ENCODE measurements around the gene GATAD2B.

The GATAD2B gene

DNA sequence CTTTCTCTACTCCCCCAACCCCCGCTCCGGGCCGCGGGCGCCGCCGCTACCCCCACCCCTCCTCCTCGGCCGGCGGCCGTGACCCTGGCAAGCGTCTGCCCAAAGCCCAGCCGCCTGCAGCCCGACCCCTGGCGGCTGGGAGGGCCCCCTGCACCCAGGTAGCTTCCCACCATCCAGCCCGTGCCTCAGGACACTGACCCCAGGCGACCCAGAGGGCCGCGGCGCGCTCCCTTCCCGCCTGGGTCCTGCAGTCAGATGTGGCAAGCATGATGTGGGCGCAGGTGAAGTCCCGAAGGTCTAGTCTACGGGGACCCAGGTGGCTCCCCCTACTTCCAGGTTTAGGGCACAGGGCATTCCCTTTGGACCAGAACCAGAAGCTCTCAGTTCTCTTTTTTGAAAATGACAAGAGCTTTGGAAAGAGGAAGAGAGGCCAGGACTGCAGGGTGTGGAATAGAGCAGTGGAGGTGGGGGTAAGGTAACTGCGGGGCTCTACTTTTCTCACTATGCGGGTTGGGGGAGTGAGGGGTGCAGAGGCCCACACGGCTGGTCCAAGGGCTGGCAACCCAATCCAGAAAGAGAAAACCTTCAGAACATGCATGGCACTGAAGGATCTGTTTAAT is 24.0 kb upstream of the GATAD2B start, which contains the start of gene DENND4B:
Gene DENND4B, minus strand, starts transcription at position 97 of the 620 bp plus-strand sequence. CDS start 2,344 bp downstream, outside the sequence.
- DNase-seq (ENCODE audit: low read depth, low spot score), result no peak
- CTCF ChIA-PET, result interaction anchor here (0.6 to 4.5 kb wide), 40 partner anchors 9 to 594 kb away, joined by 3 to 83 read pairs (median 5); partner anchors contain the start of genes CREB3L4, CRTC2, GATAD2B and JTB

DNA sequence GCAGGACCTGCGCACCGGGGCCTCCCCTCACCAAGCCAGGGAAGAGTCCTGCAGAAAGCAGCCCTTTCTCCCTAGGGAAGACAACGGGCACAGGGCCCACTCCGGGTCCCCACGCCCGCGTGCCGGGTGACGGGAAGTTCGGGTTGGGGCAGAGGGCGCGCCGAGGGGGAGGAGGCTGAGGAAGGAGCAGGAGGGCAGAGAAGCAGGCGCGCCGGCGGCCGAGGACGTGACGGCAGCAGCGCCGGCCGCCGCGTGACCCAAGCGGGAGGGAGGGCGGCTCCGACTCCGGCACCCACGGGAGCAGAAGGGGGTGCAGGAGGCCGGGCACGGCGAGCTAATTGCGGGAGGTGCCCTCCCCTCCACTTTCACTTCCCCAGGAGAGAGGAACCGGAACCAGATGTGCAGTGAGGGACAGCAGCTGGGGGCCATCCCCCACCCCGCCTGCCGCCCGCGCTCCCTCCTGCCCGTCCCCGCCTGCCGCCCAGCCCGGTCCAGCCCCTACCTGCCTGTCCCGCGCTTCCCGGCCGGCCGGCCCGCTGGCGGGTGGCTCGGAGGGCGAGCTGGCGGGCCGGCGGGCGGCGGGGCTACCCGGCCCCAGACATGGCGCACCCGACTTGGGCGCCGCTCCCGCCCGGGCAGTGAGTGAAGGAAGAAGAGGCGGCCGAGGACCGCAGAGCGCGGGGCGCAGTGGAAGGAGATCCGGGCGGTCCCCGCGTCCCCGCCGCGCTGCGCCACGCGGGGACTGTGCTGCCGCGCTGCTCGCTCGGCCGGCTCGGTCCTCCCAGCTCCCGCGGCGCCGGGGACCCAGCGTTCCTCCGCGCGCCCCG is 23.2 kb upstream of the GATAD2B start:
- TF ChIP-seq, protein P1, sequence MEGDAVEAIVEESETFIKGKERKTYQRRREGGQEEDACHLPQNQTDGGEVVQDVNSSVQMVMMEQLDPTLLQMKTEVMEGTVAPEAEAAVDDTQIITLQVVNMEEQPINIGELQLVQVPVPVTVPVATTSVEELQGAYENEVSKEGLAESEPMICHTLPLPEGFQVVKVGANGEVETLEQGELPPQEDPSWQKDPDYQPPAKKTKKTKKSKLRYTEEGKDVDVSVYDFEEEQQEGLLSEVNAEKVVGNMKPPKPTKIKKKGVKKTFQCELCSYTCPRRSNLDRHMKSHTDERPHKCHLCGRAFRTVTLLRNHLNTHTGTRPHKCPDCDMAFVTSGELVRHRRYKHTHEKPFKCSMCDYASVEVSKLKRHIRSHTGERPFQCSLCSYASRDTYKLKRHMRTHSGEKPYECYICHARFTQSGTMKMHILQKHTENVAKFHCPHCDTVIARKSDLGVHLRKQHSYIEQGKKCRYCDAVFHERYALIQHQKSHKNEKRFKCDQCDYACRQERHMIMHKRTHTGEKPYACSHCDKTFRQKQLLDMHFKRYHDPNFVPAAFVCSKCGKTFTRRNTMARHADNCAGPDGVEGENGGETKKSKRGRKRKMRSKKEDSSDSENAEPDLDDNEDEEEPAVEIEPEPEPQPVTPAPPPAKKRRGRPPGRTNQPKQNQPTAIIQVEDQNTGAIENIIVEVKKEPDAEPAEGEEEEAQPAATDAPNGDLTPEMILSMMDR (IDR thresholded peaks at IDR 0.05; ENCODE audit: insufficient read depth, low read length, missing control alignments), result no peak
- POLR2A ChIA-PET, result interaction anchor here (0.6 to 2.4 kb wide), 10 partner anchors 11 to 319 kb away, joined by 3 to 18 read pairs (median 6); partner anchors contain the start of genes CREB3L4, GATAD2B, JTB and RAB13
- no peak for DNase-seq (ENCODE audit: low read depth, low spot score)
- CTCF ChIA-PET, result interaction anchor here (0.6 to 4.5 kb wide), 37 partner anchors 9 to 593 kb away, joined by 3 to 83 read pairs (median 6); partner anchors contain the start of genes CREB3L4, CRTC2, GATAD2B and JTB
- peak overlapping the region; percentile 77 for H3K4me3 ChIP-seq (ENCODE audit: low read depth, low read length)

More for the DNA sequence above, 24.0 kb upstream of the GATAD2B start, which contains the start of gene DENND4B:
- POLR2A ChIA-PET, result interaction anchor here (0.5 to 2.4 kb wide), 9 partner anchors 10 to 319 kb away, joined by 3 to 18 read pairs (median 8); partner anchors contain the start of genes CREB3L4, GATAD2B, RAB13 and RPS27
- TF ChIP-seq, protein P1 (IDR thresholded peaks at IDR 0.05; ENCODE audit: insufficient read depth, low read length, missing control alignments), result peak; percentile 98
- peak within 1 kb of the TSS; percentile 77 for H3K4me3 ChIP-seq (ENCODE audit: low read depth, low read length)

DNA sequence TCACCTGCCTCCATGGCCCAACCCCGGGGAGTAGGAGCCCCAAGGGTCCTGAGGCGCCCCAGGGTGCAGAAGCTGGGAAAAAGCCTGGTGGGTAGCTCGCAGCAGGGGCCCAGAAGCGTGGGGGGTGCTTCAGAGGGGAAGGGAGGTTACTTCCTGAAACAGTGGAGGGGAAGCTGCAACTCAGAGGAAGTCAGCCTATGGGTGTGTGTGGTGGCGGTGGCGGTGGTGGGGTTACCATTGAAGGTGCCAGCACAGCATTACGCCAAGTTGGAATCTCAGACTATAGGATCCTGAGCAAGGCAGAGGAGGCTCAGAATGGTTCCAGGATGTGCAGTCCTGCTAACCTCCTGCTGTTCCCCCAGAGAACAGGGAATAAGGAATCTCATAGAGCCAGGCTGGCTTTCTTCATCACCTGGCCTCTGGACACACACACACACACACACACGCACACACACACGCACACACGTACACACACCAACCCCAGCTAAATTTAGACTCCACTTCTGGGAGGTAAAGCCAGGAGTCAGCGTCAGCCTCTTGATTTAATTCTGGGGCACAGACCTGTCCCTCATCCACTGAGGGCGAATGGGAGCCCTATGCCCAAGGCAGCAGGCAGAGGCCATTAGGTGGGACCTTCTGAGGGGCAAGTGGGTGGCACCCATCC is 22.5 kb upstream of the GATAD2B start:
- H3K4me3 ChIP-seq (ENCODE audit: low read depth, low read length), result peak overlapping the region; percentile 77
- CTCF ChIA-PET, result interaction anchor here (1.4 to 4.5 kb wide), 20 partner anchors 8 to 154 kb away, joined by 3 to 83 read pairs (median 10); partner anchors contain the start of genes CREB3L4, CRTC2, GATAD2B and JTB
- TF ChIP-seq, protein P1 (IDR thresholded peaks at IDR 0.05; ENCODE audit: insufficient read depth, low read length, missing control alignments), result no peak
- POLR2A ChIA-PET, result interaction anchor here (0.6 to 2.4 kb wide), 7 partner anchors 12 to 32 kb away, joined by 3 to 18 read pairs (median 8); partner anchors contain the start of genes CREB3L4, GATAD2B, JTB and SLC39A1
- DNase-seq (ENCODE audit: low read depth, low spot score), result no peak

DNA sequence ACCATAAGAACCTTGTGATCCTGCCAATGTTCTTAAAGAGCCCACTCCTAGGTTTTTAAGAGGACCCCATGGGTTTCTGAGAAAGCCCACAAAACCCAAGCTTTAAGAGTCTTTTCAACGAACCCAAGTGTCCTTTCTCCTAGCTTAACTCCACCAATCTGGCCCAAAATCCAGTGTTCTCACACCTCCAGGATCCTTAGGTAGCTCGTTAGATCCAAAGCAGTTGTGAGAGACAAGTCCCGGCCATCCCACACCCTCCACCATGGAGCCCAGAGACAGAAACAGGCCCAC is 22.0 kb upstream of the GATAD2B start:
- ChIA-PET CTCF (interaction anchor here (1.4 to 4.5 kb wide), 11 partner anchors 8 to 153 kb away, joined by 3 to 83 read pairs (median 11); partner anchors contain the start of genes CREB3L4, CRTC2, GATAD2B and RAB13), POLR2A (interaction anchor here (2.4 kb wide), 1 partner anchor 18 kb away, joined by 14 read pairs; the partner anchor contains the start of gene SLC39A1)

DNA sequence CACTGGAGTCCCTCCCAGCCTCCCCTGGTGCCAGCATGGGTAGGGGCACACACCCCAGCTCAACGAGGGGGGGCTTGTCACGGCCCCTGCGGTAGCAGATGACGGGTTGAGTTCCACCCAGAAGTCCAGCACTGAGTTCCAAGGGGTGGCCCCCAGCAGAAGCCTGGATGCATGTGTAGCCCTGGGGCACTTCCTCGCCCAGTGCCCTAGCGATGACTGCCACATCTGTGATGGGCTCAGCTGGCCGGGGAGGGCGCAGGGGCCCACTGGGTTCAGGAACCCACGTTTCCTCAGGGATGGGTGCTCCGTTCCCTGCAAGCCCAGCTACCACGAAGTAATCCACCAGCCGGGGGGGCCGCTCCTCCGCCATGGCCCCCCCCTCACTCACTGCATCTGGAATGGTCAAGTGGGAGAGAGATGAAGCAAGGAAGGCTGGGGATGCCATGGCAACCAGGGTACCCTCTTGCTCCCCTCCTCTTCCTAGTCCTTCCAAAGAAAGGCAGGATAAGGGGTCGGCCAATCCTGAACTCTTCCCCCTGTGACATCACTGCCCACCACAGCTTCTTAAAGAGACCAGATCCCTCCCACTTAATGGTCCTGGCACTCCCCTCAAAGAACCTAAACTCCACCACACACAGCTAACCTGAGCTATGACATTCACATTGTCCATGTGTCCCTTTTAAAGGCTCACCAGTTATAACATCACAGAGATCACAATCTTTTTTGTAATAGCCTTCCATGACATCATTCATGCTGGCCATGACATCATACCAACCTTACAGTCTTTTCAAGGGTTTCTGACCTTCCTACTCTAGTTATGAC is 21.4 kb upstream of the GATAD2B start:
- ChIA-PET CTCF (interaction anchor here (1.1 to 4.5 kb wide), 10 partner anchors 9 to 153 kb away, joined by 3 to 83 read pairs (median 15); partner anchors contain the start of genes CREB3L4, CRTC2, GATAD2B and RAB13), POLR2A (interaction anchor here (0.6 to 1.0 kb wide), 4 partner anchors 14 to 50 kb away, joined by 3 to 4 read pairs (median 4); partner anchors contain the start of gene SLC39A1)
- no peak overlapping the region; the same call in 1 of the 2 replicates for H3K4me3 ChIP-seq (ENCODE audit: low read depth, low read length)
- TF ChIP-seq, protein P1 (IDR thresholded peaks at IDR 0.05; ENCODE audit: insufficient read depth, low read length, missing control alignments), result no peak
- no peak for DNase-seq (ENCODE audit: low read depth, low spot score)

More for the DNA sequence above, 22.0 kb upstream of the GATAD2B start:
- TF ChIP-seq, protein P1 (IDR thresholded peaks at IDR 0.05; ENCODE audit: insufficient read depth, low read length, missing control alignments), result no peak
- no peak for DNase-seq (ENCODE audit: low read depth, low spot score)
- peak overlapping the region; percentile 77 for H3K4me3 ChIP-seq (ENCODE audit: low read depth, low read length)

Data from AG04449 (cell line).